Ureter (tissue), 1 donor: ENCODE measurements around the gene AMHR2. TPM values are rescaled to one million over a fixed set of nuclear protein-coding genes. Genes with fewer than 3 reads are reported as not detected.
"Not testable (repeated sequence)": the region's sequence is repeated elsewhere in the genome, so short reads cannot be mapped to it uniquely, and the experiment has no call there.

Experiments used
- DNase-seq: peaks from one replicate; pipeline ENCODE4 v3.0.0-alpha.2; 2020; ENCODE audit warnings: low spot score
- total RNA-seq: library from RNA; stranded (reverse); gene quantifications from one replicate; pipeline ENCODE4 v1.2.4, GENCODE V29; 2023
- donor health status: DM: yes; HTN: yes; CAD: no.

AMHR2 gene
- total RNA-seq, 1 donor from 2014 or later = not detected

DNA sequence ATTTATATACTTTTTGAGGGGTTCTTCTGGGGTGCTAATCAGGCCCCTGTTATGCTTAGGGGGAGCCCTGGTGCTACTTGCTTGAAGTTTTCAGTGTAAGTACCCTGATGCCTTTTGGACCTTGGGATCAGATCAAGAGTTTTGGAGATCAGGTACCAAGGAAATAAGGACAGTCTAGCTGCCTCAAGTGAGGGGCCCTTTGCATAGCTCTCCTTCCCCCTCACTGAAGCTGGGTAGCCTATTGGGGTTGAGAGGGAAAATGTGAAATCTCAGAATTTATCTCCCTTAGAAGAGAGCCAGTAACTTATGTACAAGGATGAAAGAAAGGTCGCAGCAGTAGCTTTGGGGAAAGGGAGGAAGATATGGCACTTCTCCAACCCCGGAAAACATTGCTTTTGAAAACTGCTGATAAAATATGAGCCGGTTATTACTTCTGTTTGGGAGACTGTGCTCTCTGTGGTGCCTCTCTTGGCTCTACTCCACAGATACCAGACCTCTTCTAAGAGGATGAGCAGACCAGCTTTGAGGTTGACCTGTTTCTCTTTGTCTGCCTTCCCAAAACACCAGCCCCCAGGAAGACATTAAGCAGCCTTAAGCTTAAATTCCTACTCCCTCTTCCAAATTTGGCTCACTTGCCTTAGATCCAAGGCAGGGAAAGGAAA, 8.8 kb upstream of the AMHR2 start:
- DNase-seq = no peak

DNA sequence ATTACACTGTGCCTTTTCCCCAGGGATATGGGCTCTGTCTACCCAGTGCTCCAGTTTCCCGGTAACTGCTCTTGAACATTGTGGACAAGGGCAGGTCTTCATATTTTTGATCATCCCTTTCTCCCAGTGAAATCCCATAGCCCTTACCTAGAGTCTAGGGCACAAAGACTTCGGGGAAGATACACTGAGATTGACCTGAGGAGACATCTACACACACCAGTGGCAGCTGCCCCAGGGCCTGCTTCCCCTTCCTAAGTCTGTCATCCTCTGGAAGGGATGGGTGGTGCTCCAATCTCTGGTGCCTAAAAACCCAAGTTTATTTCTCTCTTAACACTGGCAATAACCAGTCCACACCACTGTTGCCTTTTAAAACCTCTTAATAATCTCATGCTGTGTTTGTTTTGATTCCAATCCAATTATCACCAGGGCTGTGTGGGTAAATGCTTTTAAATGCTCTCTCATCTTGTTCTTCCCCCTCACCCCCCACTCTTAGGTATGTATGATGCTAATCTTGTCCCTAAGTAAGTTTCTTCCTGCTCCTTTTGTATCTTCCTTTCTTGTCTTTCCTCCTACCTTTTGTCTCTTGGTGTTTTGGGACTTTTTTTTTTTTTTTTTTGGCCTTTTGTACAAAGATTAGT, 7.8 kb upstream of the AMHR2 start:
- not testable (repeated sequence) for DNase-seq

DNA sequence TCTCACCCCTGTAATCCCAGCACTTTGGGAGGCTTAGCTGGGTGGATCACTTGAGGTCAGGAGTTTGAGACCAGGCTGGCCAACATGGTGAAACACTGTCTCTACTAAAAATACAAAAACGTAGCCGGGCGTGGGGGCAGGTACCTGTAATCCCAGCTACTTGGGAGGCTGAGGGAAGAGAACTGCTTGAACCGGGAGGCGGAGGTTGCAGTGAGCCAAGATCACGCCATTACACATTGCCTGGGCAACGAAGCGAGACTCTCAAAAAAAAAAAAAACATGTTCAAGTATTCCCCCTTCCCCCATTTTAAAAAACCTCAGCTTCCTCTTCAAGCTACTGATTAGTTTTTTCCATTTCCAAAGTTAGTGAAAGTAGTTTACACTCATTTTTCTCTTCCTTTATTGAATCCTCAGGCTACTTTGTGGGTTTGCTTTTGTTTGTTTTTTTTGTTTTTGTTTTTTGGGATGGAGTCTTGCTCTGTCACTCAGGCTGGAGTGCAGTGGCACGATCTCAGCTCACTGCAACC, 6.3 kb upstream of the AMHR2 start:
- DNase-seq = not testable (repeated sequence)

DNA sequence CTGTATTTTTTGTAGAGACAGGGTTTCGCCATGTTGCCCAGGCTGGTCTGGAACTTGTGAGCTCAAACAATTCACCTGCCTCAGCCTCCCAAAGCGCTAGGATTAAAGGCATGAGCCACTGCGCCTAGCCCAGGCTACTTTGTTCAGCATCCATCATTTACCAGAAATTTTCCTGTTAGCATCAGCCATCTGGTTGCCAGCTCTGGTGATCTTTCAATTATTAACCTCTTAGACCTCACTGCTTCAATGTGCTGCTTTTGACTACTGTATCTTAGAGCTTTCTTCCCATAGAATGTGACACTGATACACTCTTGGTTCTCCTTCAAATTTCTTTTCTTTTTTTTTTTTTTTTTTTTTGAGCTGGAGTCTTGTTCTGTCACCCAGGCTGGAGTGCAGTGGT, 5.4 kb upstream of the AMHR2 start:
- no peak for DNase-seq

DNA sequence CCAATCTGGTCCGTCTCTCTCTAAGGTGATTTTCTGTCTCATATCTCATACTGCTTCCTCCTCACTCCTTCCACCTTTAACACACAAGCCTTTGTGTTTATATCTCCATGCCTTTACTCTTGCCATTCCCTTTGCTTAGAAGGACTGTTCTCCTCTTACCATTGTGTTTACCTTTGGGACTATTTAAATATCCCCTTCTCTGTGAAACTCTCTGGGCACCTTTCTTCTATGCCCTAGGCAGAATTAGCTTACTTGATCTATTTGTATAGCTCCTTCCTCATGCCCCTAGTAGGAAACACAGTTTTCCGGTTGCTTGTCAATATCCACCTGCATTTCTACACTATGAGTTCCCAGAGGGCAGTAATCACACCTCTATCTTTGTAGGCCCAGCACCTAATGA, 3.9 kb upstream of the AMHR2 start:
- DNase-seq = no peak

DNA sequence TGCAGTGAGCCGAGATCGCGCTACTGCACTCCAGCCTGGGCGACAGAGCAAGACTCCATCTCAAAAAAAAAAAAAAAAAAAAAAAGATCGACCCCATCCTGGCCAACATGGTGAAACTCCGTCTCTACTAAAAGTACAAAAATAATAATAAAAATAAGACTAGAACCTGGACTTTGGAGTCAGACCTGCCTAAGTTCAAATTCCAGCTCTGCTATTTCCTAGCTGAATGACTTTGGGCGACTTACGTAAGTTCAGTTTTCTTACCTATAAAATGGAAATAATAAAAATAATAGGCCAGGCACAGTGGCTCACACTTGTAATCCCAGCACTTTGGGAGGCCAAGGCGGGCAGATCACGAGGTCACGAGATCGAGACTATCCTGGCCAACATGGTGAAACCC, 1.4 kb upstream of the AMHR2 start:
- not testable (repeated sequence) for DNase-seq

DNA sequence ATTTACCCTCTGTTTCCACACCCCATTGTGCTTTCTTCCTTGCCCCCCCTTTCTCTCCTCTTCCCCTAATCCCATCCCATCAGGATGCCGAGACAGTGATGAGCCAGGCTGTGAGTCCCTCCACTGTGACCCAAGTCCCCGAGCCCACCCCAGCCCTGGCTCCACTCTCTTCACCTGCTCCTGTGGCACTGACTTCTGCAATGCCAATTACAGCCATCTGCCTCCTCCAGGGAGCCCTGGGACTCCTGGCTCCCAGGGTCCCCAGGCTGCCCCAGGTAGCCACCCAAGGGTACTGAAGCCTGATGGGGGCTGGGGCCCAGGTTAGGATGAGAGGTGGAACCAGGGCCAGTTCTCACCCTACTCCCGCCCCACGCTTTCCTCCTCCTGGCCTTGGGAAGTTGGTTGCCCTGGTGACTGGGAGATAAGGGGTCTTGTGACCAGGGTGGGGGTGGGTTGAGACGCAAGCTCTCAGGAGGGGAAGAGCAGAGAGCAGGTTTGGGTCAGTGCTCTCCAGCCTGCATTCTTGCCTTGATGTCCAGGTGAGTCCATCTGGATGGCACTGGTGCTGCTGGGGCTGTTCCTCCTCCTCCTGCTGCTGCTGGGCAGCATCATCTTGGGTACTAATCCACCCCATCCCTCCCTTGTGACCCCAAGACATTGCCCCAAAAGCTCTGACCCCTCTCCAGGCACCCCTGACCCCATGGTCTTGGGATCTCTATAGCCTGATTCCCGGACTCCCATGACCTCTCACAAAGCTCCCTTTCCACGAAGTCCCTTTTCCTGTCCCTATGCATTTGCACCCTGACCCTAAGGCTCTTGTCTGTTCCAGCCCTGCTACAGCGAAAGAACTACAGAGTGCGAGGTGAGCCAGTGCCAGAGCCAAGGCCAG, 1.2 kb downstream of the AMHR2 start:
- no peak for DNase-seq

DNA sequence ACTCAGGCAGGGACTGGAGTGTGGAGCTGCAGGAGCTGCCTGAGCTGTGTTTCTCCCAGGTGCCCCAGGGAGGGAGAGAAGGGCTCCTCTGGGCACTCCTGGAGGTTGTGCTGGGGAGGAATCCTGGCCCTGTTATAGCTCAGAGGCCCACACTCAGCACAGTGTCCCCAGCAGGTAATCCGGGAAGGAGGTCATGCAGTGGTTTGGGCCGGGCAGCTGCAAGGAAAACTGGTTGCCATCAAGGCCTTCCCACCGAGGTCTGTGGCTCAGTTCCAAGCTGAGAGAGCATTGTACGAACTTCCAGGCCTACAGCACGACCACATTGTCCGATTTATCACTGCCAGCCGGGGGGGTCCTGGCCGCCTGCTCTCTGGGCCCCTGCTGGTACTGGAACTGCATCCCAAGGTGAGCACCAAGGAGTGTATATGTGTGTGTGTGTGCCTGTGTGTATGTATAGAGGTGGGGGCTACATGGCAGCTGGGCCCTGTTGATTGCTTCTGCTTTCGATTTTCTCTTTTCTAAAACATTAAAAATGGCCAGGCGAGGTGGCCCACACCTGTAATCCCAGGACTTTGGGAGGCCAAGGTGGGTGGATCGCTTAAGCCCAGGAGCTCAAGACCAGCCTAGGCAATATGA, 2.0 kb downstream of the AMHR2 start:
- DNase-seq = no peak

DNA sequence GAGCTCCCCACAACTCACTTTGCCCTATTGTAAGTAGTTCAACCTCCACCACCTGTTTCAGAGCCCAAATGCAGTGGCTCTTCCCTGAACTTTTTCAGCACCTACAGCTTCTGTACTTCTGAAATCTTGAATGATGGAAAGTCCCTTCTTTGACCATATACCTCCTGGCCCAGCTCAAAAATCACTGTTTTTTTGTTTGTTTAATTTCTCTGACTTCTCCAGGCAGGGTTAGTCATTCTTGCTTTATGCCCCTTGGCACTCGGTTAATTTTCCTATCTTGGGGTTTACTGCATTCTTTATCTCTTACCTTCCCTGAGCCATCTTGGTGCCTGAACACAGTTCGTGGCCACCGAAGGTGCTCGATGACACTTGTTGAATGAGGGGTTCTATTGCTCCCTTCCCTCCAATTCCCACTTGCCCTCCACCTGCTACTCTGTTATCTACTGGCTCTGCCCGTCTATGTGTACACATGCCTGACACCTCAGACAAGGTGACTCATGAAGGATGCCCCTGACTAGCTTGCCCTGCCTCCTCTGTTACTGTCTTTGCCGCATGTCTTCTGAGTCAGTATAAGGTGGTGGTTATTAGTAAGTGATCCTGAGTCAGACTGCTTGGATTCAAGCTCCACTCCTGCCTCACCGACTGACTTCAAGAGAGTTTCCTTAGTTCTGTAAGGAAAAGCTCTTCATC, 4.4 kb downstream of the AMHR2 start:
- no peak for DNase-seq

DNA sequence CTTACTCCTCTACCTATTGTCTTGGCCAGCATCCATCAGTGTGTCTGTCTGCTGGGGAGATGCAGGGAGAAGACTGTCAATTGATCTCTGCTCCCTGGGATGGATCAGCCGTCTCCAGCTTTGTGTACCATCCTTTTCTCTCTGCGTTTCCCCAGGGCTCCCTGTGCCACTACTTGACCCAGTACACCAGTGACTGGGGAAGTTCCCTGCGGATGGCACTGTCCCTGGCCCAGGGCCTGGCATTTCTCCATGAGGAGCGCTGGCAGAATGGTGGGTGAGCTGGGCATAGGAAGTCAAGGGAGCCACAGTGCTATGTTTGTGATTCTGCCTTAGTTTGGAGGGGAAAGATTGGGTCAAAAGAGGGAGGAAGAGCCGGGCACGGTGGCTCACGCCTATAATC, 5.1 kb downstream of the AMHR2 start:
- no peak for DNase-seq

DNA sequence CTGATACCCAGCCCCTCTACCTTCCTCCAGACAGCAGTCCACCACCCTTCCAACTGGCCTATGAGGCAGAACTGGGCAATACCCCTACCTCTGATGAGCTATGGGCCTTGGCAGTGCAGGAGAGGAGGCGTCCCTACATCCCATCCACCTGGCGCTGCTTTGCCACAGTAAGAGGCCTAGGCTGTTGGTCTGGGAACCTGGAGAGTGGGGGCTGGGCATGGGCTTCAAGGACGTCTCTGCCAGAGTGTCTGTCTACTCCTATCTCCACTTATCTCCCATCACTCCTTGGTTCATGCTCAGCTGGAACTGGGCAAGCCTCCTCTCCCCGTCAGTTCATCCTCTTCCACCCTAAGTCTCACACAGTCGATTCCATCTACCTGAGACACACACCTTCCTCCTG, 6.5 kb downstream of the AMHR2 start:
- no peak for DNase-seq

DNA sequence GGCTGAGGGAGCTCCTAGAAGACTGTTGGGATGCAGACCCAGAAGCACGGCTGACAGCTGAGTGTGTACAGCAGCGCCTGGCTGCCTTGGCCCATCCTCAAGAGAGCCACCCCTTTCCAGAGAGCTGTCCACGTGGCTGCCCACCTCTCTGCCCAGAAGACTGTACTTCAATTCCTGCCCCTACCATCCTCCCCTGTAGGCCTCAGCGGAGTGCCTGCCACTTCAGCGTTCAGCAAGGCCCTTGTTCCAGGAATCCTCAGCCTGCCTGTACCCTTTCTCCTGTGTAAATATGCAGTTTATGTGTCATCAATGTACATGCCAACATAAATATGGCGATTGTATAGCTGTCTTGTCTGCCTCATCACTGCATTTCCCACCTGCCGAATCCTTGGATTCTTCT, 7.5 kb downstream of the AMHR2 start:
- DNase-seq = no peak

DNA sequence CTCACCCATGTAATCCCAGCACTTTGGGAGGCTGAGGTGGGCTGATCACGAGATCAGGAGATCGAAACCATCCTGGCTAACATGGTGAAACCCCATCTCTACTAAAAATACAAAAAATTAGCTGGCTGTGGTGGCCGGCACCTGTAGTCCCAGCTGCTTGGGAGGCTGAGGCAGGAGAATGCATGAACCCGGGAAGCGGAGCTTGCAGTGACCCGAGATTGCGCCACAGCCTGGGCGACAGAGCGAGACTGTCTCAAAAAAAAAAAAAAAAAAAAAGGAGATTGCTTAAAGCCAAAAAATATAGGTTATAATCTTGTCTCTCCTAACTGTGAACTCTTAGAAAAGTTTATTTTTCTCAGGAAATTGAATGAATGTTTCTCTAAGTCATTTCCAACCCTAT, 11.7 kb downstream of the AMHR2 start:
- not testable (repeated sequence) for DNase-seq

DNA sequence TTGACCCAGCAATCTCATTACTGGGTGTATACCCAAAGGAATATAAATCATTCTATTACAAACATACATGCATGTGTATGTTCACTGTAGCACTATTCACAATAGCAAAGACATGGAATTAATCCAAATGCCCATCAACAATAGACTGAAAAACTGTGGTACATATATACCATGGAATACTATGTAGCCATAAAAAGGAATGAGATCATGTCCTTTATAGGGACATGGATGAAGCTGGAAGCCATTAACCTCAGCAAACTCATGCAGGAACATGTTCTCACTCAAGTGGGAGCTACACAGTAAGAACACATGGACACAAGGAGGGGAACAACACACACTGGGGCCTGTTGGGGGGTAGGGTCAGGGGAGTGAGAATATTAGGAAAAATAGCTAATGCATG, 15.9 kb downstream of the AMHR2 start:
- DNase-seq = not testable (repeated sequence)

DNA sequence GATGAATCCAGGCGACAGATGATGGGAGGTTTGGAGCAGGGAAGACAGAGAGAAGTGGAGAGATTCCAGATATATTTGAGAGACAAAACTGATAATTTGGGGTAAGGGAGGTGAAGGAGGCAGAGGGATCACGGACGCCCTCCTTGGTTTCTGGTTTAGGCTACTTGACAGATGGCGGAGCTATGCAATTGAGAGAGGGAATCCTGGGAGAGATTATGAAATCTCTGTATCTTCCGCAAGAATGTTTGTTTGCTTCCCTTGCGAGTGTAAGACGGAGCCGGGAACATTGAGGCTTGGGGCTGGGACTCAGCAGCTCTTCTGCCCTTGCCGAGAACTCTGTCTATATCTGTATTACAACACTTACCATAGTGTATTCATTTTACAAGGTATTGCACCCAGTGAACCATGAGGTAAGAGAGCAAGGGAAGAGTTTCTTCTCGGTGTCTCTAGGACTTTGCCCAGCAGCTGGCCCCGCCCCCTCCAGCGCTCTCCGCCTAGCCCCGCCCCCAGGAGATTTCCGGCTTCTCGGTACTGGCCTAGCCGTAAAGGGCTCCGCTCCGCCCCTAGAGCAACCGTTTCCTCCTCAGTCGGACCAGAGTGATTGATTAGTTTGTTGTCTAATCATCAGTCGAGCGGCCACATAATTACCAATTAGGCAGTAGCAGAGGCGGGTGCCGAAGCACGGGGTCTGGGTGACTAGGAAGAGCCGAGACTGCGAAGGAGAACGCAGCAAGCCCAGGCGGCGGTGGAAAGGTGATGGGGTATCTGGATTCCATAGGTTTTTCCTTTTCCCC, 17.6 kb downstream of the AMHR2 start, which contains the start of gene PRR13:
TSS of gene PRR13 (plus strand) at position 695 of the 794 bp plus-strand sequence. CDS start 981 bp downstream, outside the sequence.
- peak; percentile 99 for DNase-seq

DNA sequence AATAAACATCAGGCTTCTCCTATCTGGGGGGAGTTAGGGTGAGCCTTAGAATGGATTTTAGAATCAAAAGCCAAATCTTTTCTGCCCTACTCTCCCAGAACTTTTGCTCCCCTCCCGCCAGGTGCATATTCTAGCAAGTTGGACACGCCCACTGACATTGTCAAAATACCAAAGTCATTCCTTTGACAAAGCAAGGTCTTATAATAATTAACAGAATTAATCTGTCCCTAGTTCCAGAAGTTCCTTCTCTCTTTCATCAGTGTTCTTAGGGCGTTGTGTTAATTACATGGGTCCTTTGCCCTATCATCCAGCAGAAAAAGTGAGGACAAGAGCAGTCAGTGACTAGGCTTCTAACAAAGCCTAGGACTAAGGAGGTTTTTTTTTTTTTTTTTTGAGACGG, 20.3 kb downstream of the AMHR2 start:
- DNase-seq = no peak

DNA sequence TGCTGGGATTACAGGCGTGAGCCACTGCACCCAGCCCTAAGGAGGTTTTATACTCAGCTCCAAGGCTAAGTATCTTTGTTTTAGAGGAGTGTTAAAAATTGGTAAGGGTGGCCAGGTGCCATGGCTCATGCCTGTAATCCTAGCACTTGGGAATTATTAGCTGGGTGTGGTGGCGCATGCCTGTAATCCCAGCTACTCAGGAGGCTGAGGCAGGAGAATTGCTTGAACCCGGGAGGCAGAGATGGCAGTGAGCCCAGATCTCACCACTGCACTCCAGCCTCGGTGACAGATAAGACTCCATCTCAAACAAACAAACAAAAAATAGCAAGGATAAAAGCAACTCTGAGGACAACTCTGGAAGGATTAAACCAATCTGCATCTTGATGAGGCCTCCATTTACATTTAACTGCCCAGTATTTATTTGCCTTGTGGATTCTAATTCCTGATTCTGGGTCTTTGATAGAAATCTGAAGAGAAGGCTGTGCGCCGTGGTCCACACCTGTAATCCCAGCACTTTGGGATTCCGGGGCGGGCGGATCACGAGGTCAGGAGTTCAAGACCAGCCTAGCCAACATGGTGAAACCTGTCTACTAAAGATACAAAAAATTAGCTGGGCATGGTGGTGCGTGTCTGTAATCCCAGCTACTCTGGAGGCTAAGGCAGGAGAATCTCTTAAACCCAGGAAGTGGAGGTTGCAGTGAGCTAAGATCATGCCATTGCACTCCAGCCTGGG, 21.1 kb downstream of the AMHR2 start:
- not testable (repeated sequence) for DNase-seq

DNA sequence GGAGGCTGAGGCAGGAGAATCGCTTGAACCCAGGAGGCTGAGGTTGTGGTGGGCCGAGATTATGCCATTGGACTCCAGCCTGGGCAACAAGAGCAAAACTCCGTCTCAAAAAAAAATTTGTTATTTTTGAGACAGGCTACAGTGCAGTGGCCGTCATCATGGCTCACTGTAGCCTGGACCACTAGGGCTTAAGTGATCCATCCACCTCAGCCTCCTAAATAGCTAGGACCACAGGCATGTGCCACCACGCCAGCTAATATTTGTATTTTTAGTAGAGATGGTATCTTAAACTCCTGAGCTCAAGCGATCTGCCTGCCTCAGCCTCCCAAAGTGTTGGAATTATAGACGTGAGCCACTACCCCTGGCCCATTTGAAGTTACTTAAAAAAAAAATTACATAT, 27.3 kb downstream of the AMHR2 start:
- DNase-seq = no peak

DNA sequence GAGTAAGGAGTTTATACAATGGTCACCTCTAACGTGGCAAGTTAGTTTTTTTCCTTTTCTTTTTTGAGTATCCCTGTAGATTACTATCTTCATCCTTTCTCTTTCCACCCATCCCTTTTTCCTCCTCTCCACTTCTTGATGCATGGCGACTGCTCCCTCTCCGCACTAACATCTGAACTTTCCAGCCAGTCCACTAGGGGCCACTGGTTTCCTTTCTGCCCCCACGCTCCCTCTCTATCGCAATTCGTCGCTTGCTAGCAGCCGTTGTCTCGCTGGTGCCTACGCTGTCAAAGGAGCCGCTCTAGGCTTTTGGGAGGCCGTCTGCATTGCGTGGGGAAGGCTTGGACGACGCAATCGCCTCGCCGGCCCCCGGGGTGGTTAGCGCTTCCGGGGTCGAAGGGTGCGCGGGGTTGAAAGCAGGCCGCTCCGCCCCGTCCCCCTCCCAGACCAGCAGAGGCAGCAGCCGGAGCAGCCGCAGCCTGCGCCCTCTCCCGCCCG, 28.1 kb downstream of the AMHR2 start, which contains the start of gene PCBP2:
TSS of gene PCBP2 (plus strand) at position 442 of the 498 bp plus-strand sequence. CDS start 2,699 bp downstream, outside the sequence.
- DNase-seq = peak; percentile 98
